Stimulated activated CD8-positive, alpha-beta memory T cell treated with anti-CD3 and anti-CD28 coated beads, Interleukin-12 subunit alpha, Interleukin-12 subunit beta, amount 100 ng/mL, for 4 hours (primary cell): ENCODE data around the gene NUTM2D.
"Not testable (repeated sequence)": the region's sequence is repeated elsewhere in the genome, so short reads cannot be mapped to it uniquely, and the experiment has no call there.

Experiments
- DNase-seq: peaks from one replicate; pipeline ENCODE4 v3.0.0-alpha.2; 2020; ENCODE audit warnings: low read depth

NUTM2D gene

GRCh38 chr10:87379115-87379514 is 21.6 kb downstream of the NUTM2D start:
- DNase-seq = not testable (repeated sequence)

GRCh38 chr10:87383149-87383857 is 25.8 kb downstream of the NUTM2D start:
- not testable (repeated sequence) for DNase-seq

- DNase-seq = not testable (repeated sequence)
Measured at GRCh38 chr10:87384283-87384682, 26.7 kb downstream of the NUTM2D start.

DNA sequence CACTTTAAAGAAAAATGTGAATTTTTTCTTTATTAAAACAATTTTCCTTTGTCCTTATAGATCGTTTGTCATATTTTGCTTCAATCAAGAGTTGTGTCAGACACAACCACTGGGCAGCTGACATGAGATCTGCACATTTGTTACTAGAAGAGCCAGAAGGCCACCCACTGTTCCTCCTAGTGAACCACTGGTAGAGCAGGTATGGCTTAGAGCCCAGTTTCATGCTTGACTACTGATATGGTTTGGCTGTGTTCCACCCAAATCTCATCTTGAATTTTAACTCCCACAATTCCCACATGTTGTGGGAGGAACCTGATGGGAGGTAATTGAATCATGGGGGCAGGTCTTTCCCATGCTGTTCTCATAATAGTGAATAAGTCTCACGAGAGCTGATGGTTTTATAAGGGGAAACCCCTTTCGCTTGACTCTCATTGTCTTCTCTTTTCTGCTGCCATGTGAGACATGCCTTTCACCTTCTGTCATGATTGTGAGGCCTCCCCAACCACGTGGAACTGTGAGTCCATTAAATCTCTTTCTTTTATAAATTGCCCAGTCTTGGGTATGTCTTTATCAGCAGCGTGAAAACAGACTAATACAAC is 28.3 kb downstream of the NUTM2D start:
- DNase-seq = not testable (repeated sequence)

GRCh38 chr10:87391360-87391759 is 33.8 kb downstream of the NUTM2D start:
- not testable (repeated sequence) for DNase-seq

- DNase-seq = not testable (repeated sequence)
Measured at GRCh38 chr10:87396206-87396605, 38.7 kb downstream of the NUTM2D start.

DNA sequence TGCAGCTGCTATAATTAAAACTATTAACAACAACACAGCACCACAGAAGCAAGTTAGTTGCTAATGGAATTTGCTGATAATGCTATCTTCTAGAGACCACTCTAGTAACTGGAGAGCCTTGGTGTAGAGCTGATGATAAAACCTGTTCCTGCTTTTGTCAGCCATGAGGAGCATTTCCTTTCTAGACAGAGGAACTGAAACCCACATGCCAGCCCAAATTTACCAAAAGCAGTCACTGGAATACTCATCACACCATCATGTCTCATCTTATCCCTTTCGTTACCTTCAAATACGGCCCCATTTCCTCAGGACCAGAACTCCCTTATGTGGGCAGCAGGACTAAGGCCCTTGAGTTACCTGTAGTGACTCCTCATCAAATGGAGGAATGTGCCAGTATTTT is 40.9 kb downstream of the NUTM2D start:
- DNase-seq = not testable (repeated sequence)

DNA sequence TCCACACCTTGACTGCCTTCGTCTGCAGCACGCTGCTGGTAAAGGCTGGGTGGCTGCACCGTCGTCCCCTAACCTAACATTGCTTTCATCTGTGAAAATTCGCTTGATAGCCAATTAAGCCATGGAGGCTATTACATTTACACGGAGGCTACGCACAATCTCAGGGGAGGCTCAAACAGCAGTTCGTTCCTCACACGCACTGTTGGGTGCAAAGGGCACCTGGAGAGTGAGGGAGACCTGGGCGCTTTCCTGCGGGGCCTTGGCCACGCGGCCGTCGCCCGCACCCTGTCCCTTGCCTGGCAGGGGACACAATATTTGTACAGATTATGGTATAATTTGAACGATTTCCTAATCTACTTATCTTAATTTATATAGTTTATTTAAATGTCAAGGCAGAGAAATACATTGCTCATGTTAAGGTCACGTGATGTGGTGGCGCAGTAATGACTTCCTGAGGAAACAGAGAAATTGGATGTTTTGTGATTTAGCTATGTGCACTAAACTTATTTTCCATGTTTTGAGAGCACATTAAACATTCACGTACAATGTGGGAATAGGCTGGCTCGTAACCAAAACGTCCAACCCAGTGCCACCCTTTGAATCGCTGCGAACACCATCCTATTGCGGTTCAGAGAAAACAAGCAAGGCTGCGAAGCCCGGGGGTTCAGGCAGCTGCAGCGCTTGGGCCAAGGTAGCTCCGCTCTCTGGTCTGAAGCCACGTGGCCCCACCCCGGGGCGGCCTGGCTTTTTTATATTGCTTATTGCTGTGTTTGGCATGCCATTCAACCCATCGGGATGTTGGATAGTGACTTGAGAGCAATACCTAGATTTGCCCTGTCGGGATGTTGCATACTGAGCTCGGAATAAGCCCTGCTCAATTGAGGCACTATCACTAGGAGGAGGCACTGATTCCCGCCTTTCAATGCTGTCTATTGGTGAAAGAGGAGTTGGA is 50.2 kb downstream of the NUTM2D start:
- DNase-seq = not testable (repeated sequence)

DNA sequence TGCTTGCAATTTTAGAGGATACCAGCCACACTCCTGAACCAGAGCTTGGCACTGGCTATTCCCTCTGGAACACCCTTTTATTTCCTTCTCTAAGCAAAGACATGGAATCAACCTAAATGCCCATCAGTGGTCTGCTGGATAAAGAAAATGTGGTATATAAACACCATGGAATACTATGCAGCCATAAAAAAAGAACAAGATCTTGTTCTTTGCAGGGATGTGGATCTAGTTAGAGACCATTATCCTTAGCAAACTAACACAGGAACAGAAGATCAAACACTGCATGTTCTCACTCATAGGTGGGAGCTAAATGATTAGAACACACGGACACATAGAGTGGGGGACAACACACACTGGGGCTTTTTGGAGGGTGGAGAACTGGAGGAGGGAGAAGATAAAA is 56.4 kb downstream of the NUTM2D start:
- DNase-seq = not testable (repeated sequence)
